Ishikawa (cell line): ENCODE measurements around the gene MVK.

ENCODE experiments used
- CEBPB ChIP-seq: IDR thresholded peaks from 2 replicates; pipeline ENCODE4 v1.6.1; 2012
- CREB1 ChIP-seq: IDR thresholded peaks from 2 replicates; pipeline ENCODE4 v1.6.1; 2012; ENCODE audit warnings: low read depth
- EGR1 ChIP-seq: IDR thresholded peaks from 2 replicates; pipeline ENCODE4 v1.6.1; 2012
- EP300 ChIP-seq: IDR thresholded peaks from 2 replicates; pipeline ENCODE4 v1.6.1; 2012; ENCODE audit warnings: borderline replicate concordance
- FOXM1 ChIP-seq: IDR thresholded peaks from 2 replicates; pipeline ENCODE4 v1.6.1; 2012; ENCODE audit warnings: low read depth, borderline replicate concordance
- MAX ChIP-seq: IDR thresholded peaks from 2 replicates; pipeline ENCODE4 v1.6.1; 2012
- NFIC ChIP-seq: IDR thresholded peaks from 2 replicates; pipeline ENCODE4 v1.6.1; 2012
- RAD21 ChIP-seq: IDR thresholded peaks from 2 replicates; pipeline ENCODE4 v1.6.1; 2012; ENCODE audit warnings: low read depth
- REST ChIP-seq: IDR thresholded peaks from 2 replicates; pipeline ENCODE4 v1.6.1; 2012; ENCODE audit warnings: low read depth, mild to moderate bottlenecking
- TAF1 ChIP-seq: IDR thresholded peaks from 2 replicates; pipeline ENCODE4 v1.6.1; 2012; ENCODE audit warnings: low read depth, mild to moderate bottlenecking
- TCF12 ChIP-seq: IDR thresholded peaks from 2 replicates; pipeline ENCODE4 v1.6.1; 2012; ENCODE audit warnings: low read depth
- TEAD4 ChIP-seq: IDR thresholded peaks from 2 replicates; pipeline ENCODE4 v1.6.1; 2012
- USF1 ChIP-seq: IDR thresholded peaks from 2 replicates; pipeline ENCODE4 v1.6.1; 2012
- YY1 ChIP-seq: IDR thresholded peaks from 2 replicates; pipeline ENCODE4 v1.6.1; 2012; ENCODE audit warnings: low read depth
- ZBTB7A ChIP-seq: IDR thresholded peaks from 2 replicates; pipeline ENCODE4 v1.6.1; 2012; ENCODE audit warnings: low read depth

The MVK gene

DNA sequence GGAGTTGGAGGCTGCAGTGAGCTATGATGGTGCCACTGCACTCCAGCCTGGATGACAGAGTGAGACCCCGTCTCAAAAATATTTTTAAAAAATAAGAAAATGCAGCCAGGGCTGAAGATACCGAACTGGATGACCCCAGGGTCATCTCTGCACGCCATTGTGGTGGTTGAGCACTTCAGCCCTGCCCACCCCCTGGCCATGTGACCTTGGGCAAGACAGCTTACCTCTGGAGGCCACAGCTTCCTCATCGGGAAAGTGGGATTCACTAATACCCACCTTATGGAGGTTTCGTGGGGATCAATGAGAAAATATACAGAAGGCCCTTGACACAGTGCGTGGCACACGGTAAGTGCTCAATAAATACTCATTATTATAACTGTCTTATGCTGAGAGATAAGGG is 25.5 kb downstream of the MVK start:
- TF ChIP-seq ZBTB7A: no peak
- TF ChIP-seq CEBPB: no peak
- no peak for TF ChIP-seq EGR1
- no peak for TF ChIP-seq REST

- no peak for TF ChIP-seq EGR1
- TF ChIP-seq EP300: no peak
- TF ChIP-seq ZBTB7A: no peak
Measured at GRCh38 chr12:109600481-109600880, 26.9 kb downstream of the MVK start.

GRCh38 chr12:109600995-109601394 is 27.4 kb downstream of the MVK start:
- TF ChIP-seq NFIC (no peak), TEAD4 (no peak), YY1 (no peak), EP300 (no peak), CEBPB (no peak), REST (no peak), MAX (no peak), TAF1 (no peak)

GRCh38 chr12:109601557-109601956 is 28.0 kb downstream of the MVK start:
- no peak for TF ChIP-seq CEBPB
- TF ChIP-seq RAD21: no peak
- TF ChIP-seq MAX: no peak
- no peak for TF ChIP-seq TAF1
- TF ChIP-seq YY1: no peak
- no peak for TF ChIP-seq TCF12
- TF ChIP-seq FOXM1: no peak
- no peak for TF ChIP-seq REST
- no peak for TF ChIP-seq TEAD4
- no peak for TF ChIP-seq EGR1
- no peak for TF ChIP-seq NFIC
- no peak for TF ChIP-seq ZBTB7A
- no peak for TF ChIP-seq CREB1
- no peak for TF ChIP-seq EP300
- no peak for TF ChIP-seq USF1

DNA sequence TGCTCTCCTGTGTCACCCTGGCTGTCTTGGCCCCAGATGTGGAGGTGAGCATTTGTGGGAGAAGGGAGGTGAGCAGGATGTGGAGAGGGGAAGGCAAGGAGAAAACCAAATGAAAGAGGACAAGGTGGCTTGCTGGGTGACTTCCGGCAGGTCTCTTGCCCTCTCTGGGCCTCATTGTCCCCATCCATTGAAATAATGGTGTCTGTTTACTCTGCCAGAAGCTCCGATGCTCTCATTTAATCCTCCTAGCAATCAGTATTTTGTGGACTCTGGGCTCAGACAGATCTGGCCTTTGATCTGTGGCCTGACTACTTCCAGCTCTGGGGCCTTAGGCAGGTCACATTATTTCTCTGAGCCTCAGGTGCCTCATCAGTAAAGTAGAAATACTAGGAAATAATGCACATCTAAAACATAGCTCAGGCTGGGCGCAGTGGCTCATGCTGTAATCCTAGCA is 30.6 kb downstream of the MVK start:
- no peak for TF ChIP-seq FOXM1
- TF ChIP-seq YY1: no peak
- TF ChIP-seq MAX: no peak
- TF ChIP-seq CEBPB: no peak
- TF ChIP-seq USF1: no peak
- no peak for TF ChIP-seq EGR1
- no peak for TF ChIP-seq RAD21
- no peak for TF ChIP-seq REST
- no peak for TF ChIP-seq NFIC
- no peak for TF ChIP-seq TEAD4
- TF ChIP-seq EP300: no peak
- no peak for TF ChIP-seq ZBTB7A
- no peak for TF ChIP-seq CREB1
- no peak for TF ChIP-seq TAF1
- no peak for TF ChIP-seq TCF12
